Osteocyte (in vitro differentiated cells): Measurements from ENCODE around the gene SCGB1A1. TPM values are rescaled to one million over a fixed set of nuclear protein-coding genes. Genes with fewer than 3 reads are reported as not detected.

Experiments used
- DNase-seq: peaks from one replicate; pipeline ENCODE4 v3.0.0; 2021; ENCODE audit warnings: mixed read lengths; ENCODE audit not compliant: unreplicated experiment; ENCODE audit errors: extremely low spot score
- H3K27ac Mint-ChIP-seq: one replicate; pipeline ENCODE4 v1.8.0; 2021; ENCODE audit warnings: mild to moderate bottlenecking, mixed read lengths; ENCODE audit not compliant: unreplicated experiment
- H3K27me3 Mint-ChIP-seq: one replicate; pipeline ENCODE4 v1.8.0; 2021; ENCODE audit warnings: mixed read lengths; ENCODE audit not compliant: unreplicated experiment
- H3K36me3 Mint-ChIP-seq: one replicate; pipeline ENCODE4 v1.8.0; 2021; ENCODE audit warnings: mixed read lengths; ENCODE audit not compliant: unreplicated experiment
- H3K4me1 Mint-ChIP-seq: one replicate; pipeline ENCODE4 v1.8.0; 2021; ENCODE audit warnings: mixed read lengths; ENCODE audit not compliant: unreplicated experiment
- H3K4me3 Mint-ChIP-seq: one replicate; pipeline ENCODE4 v1.8.0; 2021; ENCODE audit warnings: mild to moderate bottlenecking, moderate library complexity, mixed read lengths; ENCODE audit not compliant: unreplicated experiment
- H3K9me3 Mint-ChIP-seq: one replicate; pipeline ENCODE4 v1.8.0; 2021; ENCODE audit warnings: mixed read lengths; ENCODE audit not compliant: unreplicated experiment
- CTCF ChIP-seq: fragments of 200-600 bp; sonication (generic); IDR thresholded peaks from 2 replicates; pipeline ENCODE4 v1.5.0; 2021; ENCODE audit warnings: antibody characterized with exemption, mild to moderate bottlenecking, moderate library complexity
- total RNA-seq: library from RNA; stranded (reverse); gene quantifications from 2 replicates; pipeline ENCODE4 v1.2.1, GENCODE V29; 2021

SCGB1A1 gene
- total RNA-seq, 1 donor from 2014 or later: not detected

- no peaks in the 10 kb centered on the region for H3K27me3 Mint-ChIP-seq
- DNase-seq: no peak
- H3K27ac Mint-ChIP-seq: no peak overlapping the region
- H3K4me1 Mint-ChIP-seq: peaks cover 29% of the 10 kb centered on the region
- no peak for TF ChIP-seq CTCF
- H3K36me3 Mint-ChIP-seq: no peaks in the 10 kb centered on the region
- no peaks in the 10 kb centered on the region for H3K9me3 Mint-ChIP-seq
- H3K4me3 Mint-ChIP-seq: no peak overlapping the region
These were observed 13.9 kb upstream of the SCGB1A1 start for GRCh38 chr11:62404901-62405300.

DNA sequence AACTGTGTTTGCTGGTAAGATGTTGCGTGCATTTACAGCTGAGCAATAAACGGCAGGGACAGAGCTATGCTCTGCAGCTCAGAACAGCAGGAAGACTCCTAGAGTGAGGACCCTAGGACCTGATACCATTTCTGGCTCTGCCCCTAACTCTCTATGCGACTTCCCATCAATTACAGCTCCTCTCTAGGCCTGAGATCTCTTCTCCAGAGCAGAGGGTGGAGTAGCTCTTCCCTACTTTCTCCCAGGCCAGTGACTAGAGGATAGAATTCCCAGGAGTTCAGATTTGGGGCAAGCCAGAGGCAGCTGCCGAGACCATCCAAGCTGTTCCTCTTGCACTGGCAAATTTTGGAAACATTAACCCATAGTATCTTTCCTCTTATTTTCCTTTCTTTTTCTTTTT lies 12.8 kb upstream of the SCGB1A1 start:
- H3K4me3 Mint-ChIP-seq: no peak overlapping the region
- TF ChIP-seq CTCF: no peak
- H3K27ac Mint-ChIP-seq: no peak overlapping the region
- DNase-seq: no peak
- no peaks in the 10 kb centered on the region for H3K27me3 Mint-ChIP-seq
- peaks cover 18% of the 10 kb centered on the region for H3K4me1 Mint-ChIP-seq
- H3K9me3 Mint-ChIP-seq: no peaks in the 10 kb centered on the region
- H3K36me3 Mint-ChIP-seq: no peaks in the 10 kb centered on the region

- DNase-seq: no peak
- peaks cover 2% of the 10 kb centered on the region for H3K4me1 Mint-ChIP-seq
- no peak overlapping the region for H3K27ac Mint-ChIP-seq
- H3K27me3 Mint-ChIP-seq: no peaks in the 10 kb centered on the region
- no peak for TF ChIP-seq CTCF
- H3K36me3 Mint-ChIP-seq: no peaks in the 10 kb centered on the region
- H3K9me3 Mint-ChIP-seq: no peaks in the 10 kb centered on the region
- no peak overlapping the region for H3K4me3 Mint-ChIP-seq
These were observed 9.0 kb upstream of the SCGB1A1 start for GRCh38 chr11:62409831-62410230.

DNA sequence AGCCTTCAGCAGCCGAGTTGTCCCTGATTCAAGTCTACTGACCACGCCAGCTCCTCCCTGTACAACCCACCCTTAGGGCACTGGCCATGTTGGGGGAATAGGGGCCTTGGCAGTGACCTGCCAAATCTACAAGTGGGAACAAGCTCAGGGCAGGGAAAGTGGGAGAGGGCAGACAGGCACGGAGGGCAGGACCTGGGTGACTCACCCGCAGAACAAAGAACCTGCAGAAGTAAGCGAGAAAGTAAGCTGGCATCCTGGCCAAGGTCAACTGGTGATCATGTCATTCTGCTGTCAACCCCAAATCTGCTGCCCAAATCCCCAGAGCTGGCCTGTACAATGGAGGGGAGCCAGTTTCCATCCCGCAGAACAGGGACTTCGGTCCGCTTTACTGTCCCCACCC lies 7.9 kb upstream of the SCGB1A1 start:
- Mint-ChIP-seq H3K36me3 (no peaks in the 10 kb centered on the region), H3K4me3 (no peak overlapping the region), H3K4me1 (peaks cover 2% of the 10 kb centered on the region), H3K27me3 (no peaks in the 10 kb centered on the region), H3K9me3 (no peaks in the 10 kb centered on the region), H3K27ac (no peak overlapping the region)
- DNase-seq: no peak
- no peak for TF ChIP-seq CTCF

DNA sequence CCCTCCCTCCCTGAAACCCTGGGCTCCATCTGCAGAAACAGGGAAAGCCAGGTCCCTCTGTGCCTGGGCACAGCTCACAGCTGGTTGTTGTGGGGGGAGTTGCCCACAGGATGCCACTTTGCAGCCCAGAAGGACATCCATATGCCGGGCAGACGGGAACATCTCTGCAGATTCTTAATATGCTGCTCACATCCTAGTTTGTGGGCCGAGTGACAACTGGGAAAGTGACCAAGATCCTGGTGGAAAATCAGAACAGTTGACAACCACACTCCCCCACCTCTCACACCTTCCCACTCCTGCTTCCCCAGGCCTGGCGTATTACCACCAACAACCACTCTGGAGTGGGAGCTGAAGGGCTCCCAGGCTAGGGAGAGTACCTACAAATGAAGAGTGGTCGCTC lies 7.3 kb upstream of the SCGB1A1 start:
- no peak overlapping the region for H3K4me3 Mint-ChIP-seq

More for the DNA sequence above, 7.3 kb upstream of the SCGB1A1 start:
- H3K27me3 Mint-ChIP-seq: no peaks in the 10 kb centered on the region
- no peak for DNase-seq
- H3K4me1 Mint-ChIP-seq: peaks cover 2% of the 10 kb centered on the region
- TF ChIP-seq CTCF: no peak
- H3K36me3 Mint-ChIP-seq: no peaks in the 10 kb centered on the region
- H3K27ac Mint-ChIP-seq: no peak overlapping the region
- no peaks in the 10 kb centered on the region for H3K9me3 Mint-ChIP-seq
